ENCODE measurements around the gene NRSN2.

Gene NRSN2

GRCh38 chr20:309841-310644, 36.9 kb upstream of the NRSN2 start:
- Histone ChIP-seq H3K36me3 (no peaks in the 10 kb centered on the region), H4K20me1 (no peaks in the 10 kb centered on the region), H3K4me2 (peak overlapping the region; percentile 64), H3K9me3 (no peaks in the 10 kb centered on the region), H3K9ac (no peak overlapping the region), H3K4me1 (peaks cover 19% of the 10 kb centered on the region), H3K27ac (no peak overlapping the region), H3K27me3 (no peaks in the 10 kb centered on the region), H3K4me3 (0 out of 2 replicates have a peak overlapping the region, but pooled peaks have one; percentile 44)
- TF ChIP-seq Cebpa-rat (IDR thresholded peaks at IDR 0.05): no peak

GRCh38 chr20:310645-311044, 36.3 kb upstream of the NRSN2 start:
- H3K4me3 ChIP-seq: no peak overlapping the region
- no peak overlapping the region for H3K27ac ChIP-seq
- H4K20me1 ChIP-seq: no peaks in the 10 kb centered on the region
- H3K36me3 ChIP-seq: no peaks in the 10 kb centered on the region
- peak overlapping the region; percentile 64 for H3K4me2 ChIP-seq
- no peaks in the 10 kb centered on the region for H3K9me3 ChIP-seq
- H3K9ac ChIP-seq: no peak overlapping the region
- H3K4me1 ChIP-seq: peaks cover 19% of the 10 kb centered on the region
- TF ChIP-seq Cebpa-rat (IDR thresholded peaks at IDR 0.05): peak; percentile 49; the same call in 1 of the 2 replicates
- no peaks in the 10 kb centered on the region for H3K27me3 ChIP-seq

- Histone ChIP-seq H3K27ac (no peak overlapping the region), H3K9me3 (no peaks in the 10 kb centered on the region)
- TF ChIP-seq Cebpa-rat (IDR thresholded peaks at IDR 0.05): no peak
Observed at GRCh38 chr20:311609-312008, 35.3 kb upstream of the NRSN2 start.

GRCh38 chr20:312067-312466, 34.8 kb upstream of the NRSN2 start:
- Histone ChIP-seq H3K27ac (no peak overlapping the region), H3K4me2 (no peak overlapping the region), H3K27me3 (no peaks in the 10 kb centered on the region), H3K36me3 (no peaks in the 10 kb centered on the region; the same call in 1 of the 2 replicates), H3K9ac (no peak overlapping the region), H4K20me1 (no peaks in the 10 kb centered on the region), H3K4me3 (no peak overlapping the region), H3K9me3 (no peaks in the 10 kb centered on the region), H3K4me1 (peaks cover 19% of the 10 kb centered on the region)
- no peak for TF ChIP-seq Cebpa-rat (IDR thresholded peaks at IDR 0.05)

More at GRCh38 chr20:311609-312008, 35.3 kb upstream of the NRSN2 start:
- Histone ChIP-seq H3K4me2 (no peak overlapping the region), H4K20me1 (no peaks in the 10 kb centered on the region), H3K4me1 (peaks cover 19% of the 10 kb centered on the region), H3K27me3 (no peaks in the 10 kb centered on the region), H3K9ac (no peak overlapping the region), H3K4me3 (no peak overlapping the region), H3K36me3 (no peaks in the 10 kb centered on the region)

- H3K4me2 ChIP-seq: no peak overlapping the region
Observed at GRCh38 chr20:312866-313265, 34.0 kb upstream of the NRSN2 start.

GRCh38 chr20:313402-313801, 33.5 kb upstream of the NRSN2 start:
- H3K4me2 ChIP-seq: no peak overlapping the region
- TF ChIP-seq Cebpa-rat (IDR thresholded peaks at IDR 0.05): no peak
- no peaks in the 10 kb centered on the region for H4K20me1 ChIP-seq
- H3K9ac ChIP-seq: no peak overlapping the region
- H3K36me3 ChIP-seq: no peaks in the 10 kb centered on the region; the same call in 1 of the 2 replicates
- peaks cover 19% of the 10 kb centered on the region for H3K4me1 ChIP-seq
- no peaks in the 10 kb centered on the region for H3K27me3 ChIP-seq
- H3K9me3 ChIP-seq: no peaks in the 10 kb centered on the region
- no peak overlapping the region for H3K4me3 ChIP-seq
- H3K27ac ChIP-seq: no peak overlapping the region

More at GRCh38 chr20:312866-313265, 34.0 kb upstream of the NRSN2 start:
- no peak for TF ChIP-seq Cebpa-rat (IDR thresholded peaks at IDR 0.05)
- no peaks in the 10 kb centered on the region for H4K20me1 ChIP-seq
- H3K27me3 ChIP-seq: no peaks in the 10 kb centered on the region
- H3K9ac ChIP-seq: no peak overlapping the region
- no peak overlapping the region for H3K27ac ChIP-seq
- no peaks in the 10 kb centered on the region; the same call in 1 of the 2 replicates for H3K36me3 ChIP-seq
- H3K9me3 ChIP-seq: no peaks in the 10 kb centered on the region
- H3K4me1 ChIP-seq: peaks cover 19% of the 10 kb centered on the region
- H3K4me3 ChIP-seq: no peak overlapping the region

- Histone ChIP-seq H3K9ac (no peak overlapping the region), H3K27ac (no peak overlapping the region), H3K4me3 (no peak overlapping the region), H3K27me3 (no peaks in the 10 kb centered on the region), H3K4me2 (no peak overlapping the region; the same call in 1 of the 2 replicates), H4K20me1 (no peaks in the 10 kb centered on the region), H3K9me3 (no peaks in the 10 kb centered on the region), H3K4me1 (peaks cover 19% of the 10 kb centered on the region), H3K36me3 (no peaks in the 10 kb centered on the region; the same call in 1 of the 2 replicates)
- TF ChIP-seq Cebpa-rat (IDR thresholded peaks at IDR 0.05): no peak
Observed at GRCh38 chr20:313948-314347, 33.0 kb upstream of the NRSN2 start.

- Histone ChIP-seq H4K20me1 (no peaks in the 10 kb centered on the region), H3K27me3 (no peaks in the 10 kb centered on the region), H3K27ac (no peak overlapping the region), H3K4me3 (no peak overlapping the region), H3K9ac (no peak overlapping the region), H3K4me2 (no peak overlapping the region), H3K36me3 (no peaks in the 10 kb centered on the region; the same call in 1 of the 2 replicates), H3K4me1 (peaks cover 7% of the 10 kb centered on the region; the same call in 1 of the 2 replicates), H3K9me3 (no peaks in the 10 kb centered on the region)
- no peak for TF ChIP-seq Cebpa-rat (IDR thresholded peaks at IDR 0.05)
Observed at GRCh38 chr20:316316-317068, 30.4 kb upstream of the NRSN2 start.

- TF ChIP-seq Cebpa-rat (IDR thresholded peaks at IDR 0.05): no peak
- Histone ChIP-seq H3K4me2 (peak overlapping the region; percentile 99), H3K4me1 (peaks cover 26% of the 10 kb centered on the region), H3K36me3 (0 out of 2 replicates have a peak, but pooled peaks cover 8% of the 10 kb centered on the region), H3K9ac (peak overlapping the region; percentile 92), H3K9me3 (no peaks in the 10 kb centered on the region), H3K27ac (peak overlapping the region; percentile 93), H3K4me3 (peak overlapping the region; percentile 94), H4K20me1 (peaks cover 28% of the 10 kb centered on the region), H3K27me3 (no peaks in the 10 kb centered on the region)
Observed at GRCh38 chr20:324177-325044, 22.5 kb upstream of the NRSN2 start.
